GM15510 (cell line): ENCODE measurements around the gene PSMD4.

Source experiments
- POLR2A ChIP-seq: IDR thresholded peaks from 3 replicates; pipeline ENCODE4 v1.6.1; 2011; ENCODE audit warnings: borderline replicate concordance; ENCODE audit not compliant: insufficient read length; ENCODE audit errors: extremely low read depth

Gene PSMD4

DNA sequence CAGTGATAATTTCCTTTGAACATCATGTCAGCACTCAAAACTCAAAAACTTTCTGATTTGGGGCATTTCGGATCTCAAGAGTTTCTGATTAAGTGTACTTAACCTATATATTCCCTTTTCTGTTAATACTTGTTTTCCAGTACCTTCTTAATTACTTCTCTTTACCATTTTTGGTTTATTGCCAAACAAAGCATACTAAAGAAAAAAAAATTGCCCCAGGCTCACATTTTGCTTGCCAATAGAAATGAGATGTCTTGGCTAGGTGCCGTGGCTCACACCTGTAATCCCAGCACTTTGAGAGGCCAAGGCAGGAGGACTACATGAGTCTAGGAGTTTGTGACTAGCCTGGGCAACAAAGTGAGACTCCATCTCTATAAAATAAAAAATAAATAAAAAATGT, 4.8 kb downstream of the PSMD4 start:
- no peak for TF ChIP-seq POLR2A

DNA sequence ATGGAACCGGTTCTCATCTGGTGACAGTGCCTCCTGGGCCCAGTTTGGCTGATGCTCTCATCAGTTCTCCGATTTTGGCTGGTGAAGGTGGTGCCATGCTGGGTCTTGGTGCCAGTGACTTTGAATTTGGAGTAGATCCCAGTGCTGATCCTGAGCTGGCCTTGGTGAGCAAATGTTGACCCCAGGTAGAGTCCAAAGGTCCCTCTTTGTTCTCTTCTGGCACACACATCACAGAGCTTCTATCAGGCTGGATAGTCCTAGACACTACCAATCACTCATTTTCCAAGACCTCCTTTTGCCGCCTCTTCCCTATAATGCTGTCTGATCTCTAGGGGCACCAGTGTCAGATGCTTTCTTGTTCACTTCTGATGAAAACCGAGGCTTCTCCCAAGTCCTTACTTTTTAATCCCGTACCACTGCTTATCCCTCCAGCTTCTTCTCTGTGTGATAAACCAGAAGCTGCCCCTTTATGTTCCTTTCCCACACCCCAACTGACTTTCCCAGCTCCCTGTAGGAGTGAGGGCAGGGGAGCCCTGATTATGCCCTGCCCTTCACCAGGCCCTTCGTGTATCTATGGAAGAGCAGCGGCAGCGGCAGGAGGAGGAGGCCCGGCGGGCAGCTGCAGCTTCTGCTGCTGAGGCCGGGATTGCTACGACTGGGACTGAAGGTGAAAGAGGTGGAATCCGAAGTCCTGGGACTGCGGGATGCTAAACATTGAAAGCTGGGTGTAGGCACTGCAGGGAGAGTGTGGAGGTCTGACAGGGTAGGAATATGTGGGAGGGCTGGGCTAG, 11.1 kb downstream of the PSMD4 start:
- no peak for TF ChIP-seq POLR2A

DNA sequence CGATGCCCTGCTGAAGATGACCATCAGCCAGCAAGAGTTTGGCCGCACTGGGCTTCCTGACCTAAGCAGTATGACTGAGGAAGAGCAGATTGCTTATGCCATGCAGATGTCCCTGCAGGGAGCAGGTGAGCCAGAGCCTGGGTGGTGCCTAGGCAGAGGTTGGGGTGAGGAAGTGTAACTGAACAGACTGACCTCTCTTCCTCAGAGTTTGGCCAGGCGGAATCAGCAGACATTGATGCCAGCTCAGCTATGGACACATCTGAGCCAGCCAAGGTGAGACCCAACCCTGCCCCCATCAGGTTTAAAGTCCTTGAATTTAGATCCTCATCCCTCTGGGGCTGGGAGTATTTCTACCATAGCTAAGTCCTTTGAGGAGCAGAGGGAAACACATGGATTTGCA, 11.8 kb downstream of the PSMD4 start:
- TF ChIP-seq POLR2A: no peak

DNA sequence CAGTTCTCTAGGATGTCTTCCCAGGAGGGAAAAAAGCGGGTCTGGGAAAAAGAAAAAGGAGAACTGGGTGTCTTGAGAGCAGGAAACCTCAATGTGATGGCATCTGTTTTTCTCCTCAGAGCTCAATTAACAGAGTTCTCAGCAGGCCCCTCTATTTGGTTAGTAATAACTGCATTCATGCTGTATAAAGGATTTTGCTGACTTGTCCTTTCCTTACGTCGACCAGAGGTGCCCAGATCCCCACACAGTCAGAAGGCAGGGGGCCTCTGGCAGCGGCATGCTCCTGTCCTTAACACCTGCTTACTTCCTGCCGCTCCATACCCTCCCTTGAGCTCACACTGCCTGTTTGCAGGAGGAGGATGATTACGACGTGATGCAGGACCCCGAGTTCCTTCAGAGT, 12.3 kb downstream of the PSMD4 start:
- TF ChIP-seq POLR2A: no peak

DNA sequence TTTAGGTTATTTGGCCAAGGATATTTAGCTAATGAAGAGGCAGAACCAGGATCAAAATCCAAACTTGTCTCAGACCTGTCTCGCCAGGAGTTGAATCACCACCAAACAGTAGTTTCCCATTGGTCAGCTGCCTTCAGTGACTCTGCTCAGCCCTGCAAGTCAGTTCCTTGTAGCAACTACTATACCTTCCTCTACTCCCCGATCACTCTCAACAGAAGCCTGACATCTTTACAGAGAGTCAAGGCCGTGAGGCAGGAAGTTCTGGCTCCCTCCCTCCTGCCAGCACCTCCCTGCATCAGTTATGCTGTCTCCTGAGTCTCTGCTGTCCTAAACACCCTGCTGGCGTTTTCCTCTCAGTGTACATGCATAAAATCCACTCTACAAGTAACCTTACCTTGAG, 13.2 kb downstream of the PSMD4 start:
- TF ChIP-seq POLR2A: no peak

DNA sequence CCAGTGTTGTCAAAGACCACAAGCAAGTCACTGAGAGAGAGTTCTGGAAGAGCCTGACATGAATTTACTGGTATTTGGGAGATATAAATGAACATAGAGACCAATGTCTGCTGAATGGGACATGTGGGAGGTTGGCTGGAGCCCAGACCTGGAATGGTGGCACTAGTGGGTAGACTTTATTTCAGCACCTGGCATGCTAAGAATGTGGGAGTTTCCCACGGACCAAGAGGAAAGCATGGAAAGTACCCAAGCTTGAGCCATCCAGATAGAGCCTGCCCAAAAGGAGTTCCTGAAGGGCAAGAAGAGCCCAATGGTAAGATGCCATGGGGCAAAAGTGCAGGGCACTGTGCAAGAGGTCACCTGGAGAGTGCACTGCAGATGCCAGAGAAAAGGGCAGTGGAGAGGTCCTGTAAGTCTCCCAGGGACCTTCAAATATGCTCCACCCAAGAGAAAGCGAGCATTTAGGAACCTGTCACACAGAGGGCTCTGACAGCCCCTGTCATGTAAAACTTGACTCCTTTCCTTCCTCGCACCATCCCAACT, 19.5 kb downstream of the PSMD4 start:
- no peak for TF ChIP-seq POLR2A

DNA sequence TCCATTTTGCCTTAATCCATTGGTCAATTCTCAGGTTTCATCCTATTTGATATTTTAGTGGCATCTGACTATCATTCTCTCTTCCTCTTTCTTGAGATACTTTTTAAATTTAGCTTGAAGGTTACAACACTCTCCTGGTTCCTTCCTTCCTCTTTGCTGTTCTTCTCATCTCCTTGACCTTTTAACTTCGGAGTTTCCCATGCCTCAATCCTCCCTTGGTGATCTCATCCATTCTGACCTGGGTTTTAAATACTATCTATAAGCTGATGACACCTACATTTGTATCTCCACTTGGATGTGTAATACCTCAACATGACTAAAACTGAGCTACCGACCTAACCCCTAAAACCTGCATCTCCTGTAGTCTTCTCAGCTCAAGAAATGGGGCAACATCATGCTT, 22.7 kb downstream of the PSMD4 start:
- TF ChIP-seq POLR2A: no peak

DNA sequence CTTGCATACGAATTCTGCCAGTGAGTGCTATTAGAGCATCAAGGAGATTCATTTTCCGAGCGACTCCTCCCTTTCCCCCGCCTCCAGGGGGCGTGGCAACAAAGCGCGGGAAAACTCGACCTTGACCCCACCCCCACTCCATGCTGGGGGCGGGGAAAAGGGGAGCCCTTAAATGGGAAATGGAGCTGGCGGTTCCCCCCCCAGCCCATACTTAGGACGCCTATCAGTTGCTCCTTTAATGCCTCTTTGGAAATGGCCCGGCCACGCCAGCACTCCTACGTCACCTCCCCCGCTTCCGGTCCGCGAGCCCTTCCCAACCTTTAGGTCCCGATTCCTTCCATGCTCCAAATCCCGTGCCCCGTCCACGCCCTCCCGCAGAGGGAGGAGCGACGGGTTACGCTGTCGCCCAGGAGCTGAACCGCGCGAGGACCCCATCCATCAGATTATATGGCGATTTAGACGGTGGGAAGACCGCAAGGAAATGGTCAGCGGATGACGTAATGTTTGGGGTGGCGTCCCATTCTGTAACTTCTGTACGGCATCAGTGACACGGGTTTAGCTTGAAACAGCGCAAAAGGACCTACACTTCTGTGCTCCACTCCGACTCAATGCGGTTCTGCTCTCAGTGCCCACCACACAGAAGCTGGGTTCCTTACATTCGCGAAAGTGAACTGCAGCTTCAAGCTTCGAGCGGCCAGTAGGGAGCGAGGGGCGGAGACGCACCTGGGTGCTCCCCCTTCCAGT, 26.9 kb downstream of the PSMD4 start:
- TF ChIP-seq POLR2A: peak; percentile 34

DNA sequence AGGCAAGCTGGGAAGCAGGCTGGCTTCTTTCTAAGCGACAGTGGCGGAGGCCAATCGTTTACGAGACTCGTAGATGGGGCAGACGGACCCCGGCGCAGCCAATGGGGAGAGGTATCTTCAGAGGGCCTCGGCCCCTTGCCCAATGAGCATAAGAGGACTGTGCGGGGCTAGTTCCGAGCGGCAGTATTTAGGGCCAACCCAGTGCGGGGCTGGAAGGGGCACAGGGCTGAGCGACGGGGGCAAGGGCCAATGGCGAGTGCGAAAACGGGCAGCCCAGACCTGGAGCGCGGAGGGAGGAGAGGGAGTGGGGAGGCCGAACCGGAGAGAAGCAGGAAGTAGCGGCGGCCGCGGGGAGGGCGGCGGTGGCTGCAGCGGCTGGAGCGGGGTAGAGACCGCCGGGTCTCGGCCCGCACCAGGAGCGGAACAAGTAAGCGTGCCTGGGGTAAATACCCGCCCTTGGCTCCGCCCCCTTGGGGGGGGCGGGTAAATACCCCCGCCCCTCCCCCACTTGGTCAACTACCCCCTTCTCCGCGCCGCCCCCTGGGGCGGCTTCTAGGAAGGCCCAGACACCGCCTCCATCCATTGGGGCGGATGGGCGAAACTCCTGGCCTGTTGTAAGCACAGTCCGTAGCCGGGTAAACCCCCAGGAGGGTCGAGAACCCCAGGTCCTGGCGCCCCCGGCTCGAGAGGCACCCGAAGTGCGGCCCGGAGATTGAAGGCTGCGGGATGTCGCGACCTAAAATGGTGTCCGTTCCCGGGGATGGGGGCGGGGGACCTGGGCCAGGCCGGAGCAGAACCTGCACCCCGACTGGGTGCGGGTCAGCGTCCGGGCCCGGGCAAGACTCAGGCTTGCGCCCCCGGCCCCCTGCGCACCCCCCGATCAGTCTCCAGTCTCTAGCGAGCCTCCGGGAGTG, 27.7 kb downstream of the PSMD4 start, which contains the start of gene ZNF687:
Gene ZNF687, plus strand, starts transcription at position 331 of the 914 bp plus-strand sequence. CDS start 3,993 bp downstream, outside the sequence.
- peak; percentile 57 for TF ChIP-seq POLR2A

DNA sequence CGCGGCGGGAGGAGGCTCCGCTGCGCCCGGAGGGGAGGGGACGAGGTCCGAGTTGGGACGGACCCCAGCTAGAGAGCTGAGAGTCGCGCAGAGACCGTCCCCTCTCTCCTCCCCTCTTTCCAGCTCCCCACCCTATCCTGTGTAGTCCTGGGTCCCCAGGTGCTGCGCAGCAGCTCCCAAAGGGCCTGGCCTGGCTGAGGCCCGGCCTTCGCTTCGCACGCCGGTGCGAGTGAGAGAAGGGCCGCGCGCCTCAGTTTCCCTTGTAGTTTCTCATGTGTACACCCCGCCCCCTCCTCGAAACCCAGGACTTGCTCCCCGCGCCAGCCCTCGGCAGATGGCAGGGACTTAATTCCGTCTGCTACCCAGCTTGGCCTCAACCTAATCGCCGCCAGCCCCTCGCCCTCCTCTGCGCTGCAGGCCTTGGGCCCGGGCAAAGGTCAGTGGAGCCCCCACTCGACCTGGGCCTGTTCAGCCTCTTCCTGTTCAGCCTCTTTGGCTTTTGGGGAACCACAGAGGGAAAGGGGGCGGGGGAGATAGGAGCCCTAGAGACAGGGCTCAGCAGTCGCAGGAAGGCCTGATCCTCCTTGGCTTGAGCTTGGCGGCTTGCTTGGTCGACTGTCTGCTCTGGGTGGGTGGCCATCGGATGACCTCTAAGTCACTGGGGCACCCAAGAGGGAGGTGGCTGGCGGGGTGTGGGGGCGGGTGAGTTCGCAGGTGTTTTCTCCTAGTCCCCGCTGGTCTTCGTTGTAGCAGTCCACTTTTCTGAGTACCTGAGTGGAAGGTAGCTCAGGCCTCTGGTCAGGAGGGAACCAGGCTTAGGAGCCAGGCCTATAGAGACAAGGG, 28.6 kb downstream of the PSMD4 start:
- no peak for TF ChIP-seq POLR2A

DNA sequence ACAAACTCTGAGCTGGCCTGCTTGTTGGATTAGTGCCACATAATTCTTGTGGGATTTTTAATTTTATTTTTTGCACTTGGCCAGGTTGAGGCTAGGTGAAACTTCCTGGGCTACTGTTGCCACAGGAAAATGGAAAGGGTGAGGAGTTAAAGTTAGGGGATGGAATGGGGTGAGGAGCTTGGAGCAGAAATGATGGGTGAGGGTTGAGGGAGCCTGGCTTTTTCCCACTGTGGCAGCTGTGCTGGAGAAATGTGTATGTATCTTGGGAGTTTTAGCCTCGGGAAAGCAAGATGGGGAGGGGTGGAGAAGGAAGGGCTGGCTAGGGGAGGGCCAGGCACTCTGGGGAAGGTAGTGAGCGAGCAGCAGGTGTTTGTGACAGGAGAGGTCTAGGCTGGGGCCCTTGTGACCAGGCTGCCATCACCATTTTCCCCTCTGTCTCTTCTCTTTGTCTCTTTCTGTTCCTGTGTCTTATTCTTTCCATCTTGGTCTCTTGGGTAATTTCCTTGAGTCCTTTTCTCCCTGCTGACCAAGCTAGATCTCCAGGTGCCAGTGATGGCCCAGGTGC, 29.6 kb downstream of the PSMD4 start:
- TF ChIP-seq POLR2A: no peak

DNA sequence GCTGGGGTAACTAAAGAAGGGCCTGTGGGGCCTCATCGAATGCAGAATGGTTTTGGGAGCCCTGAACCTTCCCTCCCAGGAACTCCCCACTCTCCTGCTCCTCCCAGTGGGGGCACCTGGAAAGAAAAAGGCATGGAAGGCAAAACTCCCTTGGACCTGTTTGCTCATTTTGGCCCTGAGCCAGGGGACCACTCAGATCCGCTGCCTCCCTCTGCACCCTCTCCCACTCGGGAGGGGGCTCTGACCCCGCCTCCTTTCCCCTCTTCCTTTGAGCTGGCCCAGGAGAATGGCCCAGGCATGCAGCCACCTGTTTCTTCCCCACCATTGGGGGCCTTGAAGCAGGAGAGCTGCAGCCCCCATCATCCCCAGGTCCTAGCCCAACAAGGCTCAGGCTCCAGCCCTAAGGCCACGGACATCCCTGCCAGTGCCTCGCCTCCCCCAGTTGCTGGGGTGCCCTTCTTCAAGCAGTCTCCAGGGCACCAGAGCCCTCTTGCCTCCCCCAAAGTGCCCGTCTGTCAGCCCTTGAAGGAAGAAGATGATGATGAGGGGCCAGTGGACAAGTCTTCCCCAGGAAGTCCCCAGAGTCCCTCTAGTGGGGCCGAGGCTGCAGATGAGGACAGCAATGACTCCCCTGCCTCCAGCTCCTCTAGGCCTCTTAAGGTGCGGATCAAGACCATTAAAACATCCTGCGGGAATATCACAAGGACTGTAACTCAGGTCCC, 32.2 kb downstream of the PSMD4 start:
- peak; percentile 17 for TF ChIP-seq POLR2A

DNA sequence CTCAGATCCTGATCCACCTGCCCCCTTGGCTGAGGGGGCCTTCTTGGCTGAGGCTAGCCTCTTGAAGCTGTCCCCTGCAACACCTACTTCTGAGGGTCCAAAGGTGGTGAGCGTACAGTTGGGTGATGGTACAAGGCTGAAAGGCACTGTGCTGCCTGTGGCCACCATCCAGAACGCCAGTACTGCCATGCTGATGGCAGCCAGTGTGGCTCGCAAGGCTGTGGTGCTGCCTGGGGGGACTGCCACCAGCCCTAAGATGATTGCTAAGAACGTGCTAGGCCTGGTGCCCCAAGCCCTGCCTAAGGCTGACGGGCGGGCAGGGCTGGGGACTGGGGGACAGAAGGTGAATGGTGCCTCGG, 32.8 kb downstream of the PSMD4 start:
- no peak for TF ChIP-seq POLR2A
